SK-N-MC (cell line): ENCODE measurements around the gene CREB3L2.

ENCODE experiments used
- DNase-seq: peaks from one replicate; pipeline ENCODE4 v3.0.0-alpha.2; 2011; ENCODE audit warnings: low read depth, low spot score
- H3K27ac ChIP-seq: fragments of 200-600 bp; sonication (generic); 2 replicates; pipeline ENCODE4 v1.5.1; 2016; ENCODE audit warnings: mixed run types
- H3K36me3 ChIP-seq: fragments of 200-600 bp; sonication (generic); 2 replicates; pipeline ENCODE4 v1.6.1; 2017; ENCODE audit warnings: antibody characterized with exemption, low read length, mixed read lengths; ENCODE audit not compliant: insufficient read depth
- H3K4me3 ChIP-seq: fragments of 200-600 bp; sonication (generic); 2 replicates; pipeline ENCODE4 v1.5.1; 2016
- H3K9ac ChIP-seq: fragments of 200-600 bp; sonication (generic); 2 replicates; pipeline ENCODE4 v1.8.0; 2017; ENCODE audit warnings: mixed run types, mixed read lengths; ENCODE audit not compliant: insufficient read length
- H3K9me3 ChIP-seq: fragments of 200-600 bp; sonication (generic); 2 replicates; pipeline ENCODE4 v1.6.1; 2017; ENCODE audit warnings: low read depth, mild to moderate bottlenecking, antibody characterized with exemption, low read length, moderate library complexity, mixed read lengths
- EZH2 ChIP-seq: fragments of 200-600 bp; sonication (generic); IDR thresholded peaks from one replicate; pipeline ENCODE4 v1.6.1; 2017; ENCODE audit warnings: antibody characterized with exemption
- FOXP2 ChIP-seq: optimal IDR thresholded peaks from 2 replicates; pipeline ENCODE3; 2011; ENCODE audit warnings: mild to moderate bottlenecking, moderate library complexity; ENCODE audit not compliant: insufficient read depth; ENCODE audit errors: extremely low read length, control extremely low read depth
- POLR2AphosphoS5 ChIP-seq: IDR thresholded peaks from 2 replicates; pipeline ENCODE4 v1.6.1; 2012; ENCODE audit warnings: mild to moderate bottlenecking, low read depth, low read length, borderline replicate concordance

The CREB3L2 gene

GRCh38 chr7:137950263-137950621 lies 51.6 kb downstream of the CREB3L2 start:
- no peak overlapping the region for H3K9ac ChIP-seq
- H3K4me3 ChIP-seq = no peak overlapping the region
- no peak for DNase-seq
- no peak overlapping the region for H3K27ac ChIP-seq
- H3K36me3 ChIP-seq = no peaks in the 10 kb centered on the region
- H3K9me3 ChIP-seq = no peaks in the 10 kb centered on the region
- TF ChIP-seq EZH2 (no peak), POLR2AphosphoS5 (no peak), FOXP2 (no peak)

GRCh38 chr7:137949416-137950262 lies 52.2 kb downstream of the CREB3L2 start:
- Histone ChIP-seq H3K27ac (no peak overlapping the region), H3K9me3 (no peaks in the 10 kb centered on the region), H3K4me3 (no peak overlapping the region), H3K36me3 (no peaks in the 10 kb centered on the region), H3K9ac (no peak overlapping the region)
- TF ChIP-seq FOXP2 (no peak), EZH2 (no peak), POLR2AphosphoS5 (no peak)
- DNase-seq = no peak

- Histone ChIP-seq H3K9me3 (no peaks in the 10 kb centered on the region), H3K27ac (no peak overlapping the region)
- no peak for DNase-seq
Measured at GRCh38 chr7:137948845-137949330, 53.0 kb downstream of the CREB3L2 start.

GRCh38 chr7:137948083-137948844 lies 53.6 kb downstream of the CREB3L2 start:
- TF ChIP-seq FOXP2 (no peak), POLR2AphosphoS5 (no peak), EZH2 (no peak)
- no peak overlapping the region for H3K4me3 ChIP-seq
- H3K27ac ChIP-seq = no peak overlapping the region
- H3K9me3 ChIP-seq = no peaks in the 10 kb centered on the region
- no peak overlapping the region for H3K9ac ChIP-seq
- H3K36me3 ChIP-seq = no peaks in the 10 kb centered on the region
- no peak for DNase-seq

More at GRCh38 chr7:137948845-137949330, 53.0 kb downstream of the CREB3L2 start:
- Histone ChIP-seq H3K4me3 (no peak overlapping the region), H3K9ac (no peak overlapping the region), H3K36me3 (no peaks in the 10 kb centered on the region)
- TF ChIP-seq FOXP2 = no peak
- no peak for TF ChIP-seq EZH2
- TF ChIP-seq POLR2AphosphoS5 = no peak

- H3K27ac ChIP-seq = no peak overlapping the region
- TF ChIP-seq FOXP2 (no peak), POLR2AphosphoS5 (no peak), EZH2 (no peak)
- H3K9me3 ChIP-seq = no peaks in the 10 kb centered on the region
- H3K4me3 ChIP-seq = no peak overlapping the region
- no peak for DNase-seq
- H3K9ac ChIP-seq = no peak overlapping the region
- H3K36me3 ChIP-seq = no peaks in the 10 kb centered on the region
Measured at GRCh38 chr7:137947046-137947445, 54.8 kb downstream of the CREB3L2 start.

- no peak overlapping the region for H3K9ac ChIP-seq
- no peaks in the 10 kb centered on the region for H3K36me3 ChIP-seq
- DNase-seq = no peak
- no peak overlapping the region for H3K4me3 ChIP-seq
- no peak for TF ChIP-seq EZH2
- no peak for TF ChIP-seq FOXP2
- TF ChIP-seq POLR2AphosphoS5 = no peak
- no peak overlapping the region for H3K27ac ChIP-seq
- no peaks in the 10 kb centered on the region for H3K9me3 ChIP-seq
Measured at GRCh38 chr7:137946011-137946410, 55.9 kb downstream of the CREB3L2 start.

GRCh38 chr7:137944168-137944567 lies 57.7 kb downstream of the CREB3L2 start:
- Histone ChIP-seq H3K4me3 (no peak overlapping the region), H3K9ac (no peak overlapping the region)
- TF ChIP-seq EZH2 (no peak), POLR2AphosphoS5 (no peak), FOXP2 (no peak)

GRCh38 chr7:137943132-137943551 lies 58.7 kb downstream of the CREB3L2 start:
- H3K27ac ChIP-seq = no peak overlapping the region
- no peak for DNase-seq
- H3K9ac ChIP-seq = no peak overlapping the region
- TF ChIP-seq EZH2 (no peak), FOXP2 (no peak), POLR2AphosphoS5 (no peak)
- H3K36me3 ChIP-seq = no peaks in the 10 kb centered on the region
- H3K9me3 ChIP-seq = no peaks in the 10 kb centered on the region
- H3K4me3 ChIP-seq = no peak overlapping the region

More at GRCh38 chr7:137944168-137944567, 57.7 kb downstream of the CREB3L2 start:
- Histone ChIP-seq H3K27ac (no peak overlapping the region), H3K9me3 (no peaks in the 10 kb centered on the region), H3K36me3 (no peaks in the 10 kb centered on the region)
- DNase-seq = no peak
